Fibroblast of peridontal ligament (primary cell): Measurements from ENCODE around the gene PABPC4L.
"Not testable (repeated sequence)": the region's sequence is repeated elsewhere in the genome, so short reads cannot be mapped to it uniquely, and the experiment has no call there.

Experiments used
- DNase-seq: peaks from one replicate; pipeline ENCODE4 v3.0.0-alpha.2; 2010; ENCODE audit errors: extremely low read depth

Gene PABPC4L

DNA sequence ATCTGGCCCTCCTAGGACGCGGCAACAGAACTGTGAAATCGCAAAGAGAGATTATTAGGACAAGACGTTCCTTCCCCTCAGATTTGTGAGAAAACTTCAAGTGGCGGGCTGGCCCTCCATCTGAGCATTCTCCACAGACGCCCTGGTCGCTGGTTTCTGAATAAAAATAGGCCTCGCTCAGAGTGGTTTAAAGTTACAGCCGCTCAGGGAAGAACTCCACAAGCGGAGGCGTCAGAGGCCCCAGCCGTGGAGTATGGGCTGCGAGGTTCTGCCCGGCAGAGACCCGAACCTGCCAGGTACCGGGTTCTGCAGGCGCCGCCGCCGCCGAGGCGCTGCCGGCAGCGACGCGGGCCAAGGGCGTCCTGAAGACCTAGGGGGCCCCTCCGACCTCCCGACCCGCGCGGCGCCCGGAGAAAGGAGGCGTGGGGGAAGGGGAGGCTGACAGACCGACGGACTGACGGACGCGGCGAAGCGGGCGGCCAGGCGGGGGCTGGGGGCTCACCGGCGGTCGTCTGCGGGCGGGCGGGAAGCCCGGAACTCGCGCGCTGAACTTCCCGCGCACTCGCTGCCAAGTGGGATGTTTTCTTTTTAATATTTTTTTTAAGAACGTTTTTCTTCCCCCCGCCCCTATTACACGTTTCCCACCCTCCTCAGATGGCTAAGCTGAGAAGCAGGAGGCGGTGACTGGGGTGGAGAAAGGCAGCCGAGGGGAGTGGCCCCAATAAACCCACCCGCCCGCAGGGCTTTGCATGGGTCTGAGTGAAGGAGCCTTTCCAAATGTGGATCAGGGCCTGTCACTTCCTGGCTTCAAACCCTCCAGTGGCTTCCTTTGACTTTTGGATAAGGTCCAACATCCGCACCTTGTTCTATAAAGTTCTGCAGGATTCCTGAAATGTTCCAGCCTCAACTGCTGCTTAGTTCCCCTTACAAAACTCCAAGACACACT, at the start of gene PABPC4L:
TSS of gene PABPC4L (minus strand) at position 574 of the 946 bp plus-strand sequence. CDS start 770 bp downstream, outside the sequence.
- DNase-seq = peak; percentile 66

DNA sequence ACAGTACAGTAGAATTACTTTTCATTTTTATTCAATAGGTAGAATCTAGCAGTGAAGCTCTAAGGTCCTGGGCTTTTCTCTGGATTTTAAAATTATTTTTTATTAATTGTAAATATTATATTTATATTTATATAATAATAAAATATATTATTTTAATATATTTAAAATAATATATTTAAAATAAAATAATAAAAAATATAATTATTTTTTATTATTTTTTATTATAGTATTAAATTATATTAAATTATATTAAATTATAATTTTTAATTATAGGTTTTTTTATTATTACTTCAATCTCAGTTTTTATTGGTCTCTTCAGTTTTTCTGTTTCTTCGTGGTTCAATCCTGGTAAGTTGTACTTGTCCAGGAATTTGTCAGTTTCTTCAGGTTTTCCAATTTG, 49.7 kb upstream of the PABPC4L start:
- DNase-seq = no peak

DNA sequence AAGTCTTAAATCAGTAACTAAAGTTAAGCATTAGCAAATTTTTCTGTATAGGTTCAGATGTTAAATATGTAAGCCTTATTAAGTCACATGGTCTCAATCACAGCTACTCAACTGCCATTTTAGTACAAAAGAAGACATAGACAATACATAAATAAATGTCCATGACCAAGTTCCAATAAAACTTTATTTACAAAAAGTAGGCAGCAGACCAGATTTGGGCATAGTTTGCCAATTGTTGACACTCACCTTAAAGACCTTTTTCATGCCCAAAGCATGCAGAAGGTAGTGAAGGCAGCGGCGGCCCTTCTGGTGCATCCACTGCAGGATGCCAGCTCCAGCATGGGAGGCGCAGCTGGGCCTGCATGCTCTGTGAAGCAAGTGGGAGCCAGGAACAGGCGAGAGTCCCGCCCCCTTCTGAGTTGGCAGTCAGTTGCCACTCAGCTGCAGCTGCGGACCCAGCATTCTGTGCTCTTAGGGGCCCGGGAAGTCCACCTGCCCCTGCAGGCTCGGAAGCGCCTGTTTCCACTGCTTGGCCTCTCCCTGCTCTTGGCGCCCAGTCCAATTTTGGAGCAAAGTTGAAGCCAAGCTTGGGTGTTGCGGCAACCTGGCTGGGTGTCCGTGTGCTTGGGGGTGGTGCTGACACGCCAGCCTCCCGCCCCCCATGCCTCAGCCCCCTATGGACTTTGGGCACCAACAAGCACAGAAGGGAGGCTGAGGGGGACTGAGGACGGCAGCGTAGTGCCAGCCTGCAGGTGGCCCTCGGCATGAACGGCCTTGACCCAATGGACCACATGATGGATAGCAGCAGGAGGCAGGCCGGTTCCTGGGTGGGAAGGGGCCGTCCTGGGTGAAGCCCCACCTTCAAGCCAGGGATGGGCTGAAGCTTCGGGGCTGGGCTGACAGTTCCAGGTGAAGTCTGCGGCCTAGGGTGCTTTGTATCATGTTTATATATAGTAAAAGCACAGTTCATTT, 42.4 kb upstream of the PABPC4L start:
- DNase-seq = no peak

DNA sequence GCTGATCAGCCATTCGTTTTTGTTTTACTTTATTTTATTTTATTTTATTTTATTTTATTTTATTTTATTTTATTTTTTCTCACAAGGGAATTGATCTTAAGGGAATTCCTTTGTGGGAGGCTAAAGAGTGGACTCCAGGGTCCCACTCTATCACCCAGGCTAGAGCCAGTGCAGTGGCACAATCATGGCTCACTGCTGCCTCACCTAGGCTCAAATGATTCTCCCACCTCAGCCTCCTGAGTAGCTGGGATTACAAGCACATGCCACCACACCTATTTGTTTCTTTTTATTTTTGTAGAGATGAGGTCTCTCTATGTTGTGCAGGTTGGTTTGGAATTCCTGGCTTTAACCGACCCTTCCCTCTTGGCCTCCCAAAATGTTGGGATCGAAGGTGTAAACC, 17.5 kb upstream of the PABPC4L start:
- DNase-seq = no peak

DNA sequence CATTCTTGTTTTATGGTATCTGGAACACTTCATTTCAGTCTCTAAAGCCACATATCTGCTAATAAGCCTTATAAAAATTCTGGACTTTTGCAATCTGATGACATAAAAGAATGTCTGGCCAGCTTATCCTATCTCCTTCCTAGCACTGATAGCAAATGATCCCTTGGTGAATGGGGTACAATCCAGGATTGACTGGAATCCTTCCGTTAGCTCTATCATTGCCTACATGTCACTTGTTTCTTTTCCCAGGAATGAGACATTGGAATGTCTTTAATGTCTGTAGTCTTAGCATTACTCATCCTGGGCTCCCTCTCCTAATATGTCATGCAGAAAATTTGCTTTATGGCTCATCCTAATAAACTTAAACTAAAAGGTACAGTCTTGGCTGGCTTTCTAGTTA, 14.8 kb upstream of the PABPC4L start:
- no peak for DNase-seq

DNA sequence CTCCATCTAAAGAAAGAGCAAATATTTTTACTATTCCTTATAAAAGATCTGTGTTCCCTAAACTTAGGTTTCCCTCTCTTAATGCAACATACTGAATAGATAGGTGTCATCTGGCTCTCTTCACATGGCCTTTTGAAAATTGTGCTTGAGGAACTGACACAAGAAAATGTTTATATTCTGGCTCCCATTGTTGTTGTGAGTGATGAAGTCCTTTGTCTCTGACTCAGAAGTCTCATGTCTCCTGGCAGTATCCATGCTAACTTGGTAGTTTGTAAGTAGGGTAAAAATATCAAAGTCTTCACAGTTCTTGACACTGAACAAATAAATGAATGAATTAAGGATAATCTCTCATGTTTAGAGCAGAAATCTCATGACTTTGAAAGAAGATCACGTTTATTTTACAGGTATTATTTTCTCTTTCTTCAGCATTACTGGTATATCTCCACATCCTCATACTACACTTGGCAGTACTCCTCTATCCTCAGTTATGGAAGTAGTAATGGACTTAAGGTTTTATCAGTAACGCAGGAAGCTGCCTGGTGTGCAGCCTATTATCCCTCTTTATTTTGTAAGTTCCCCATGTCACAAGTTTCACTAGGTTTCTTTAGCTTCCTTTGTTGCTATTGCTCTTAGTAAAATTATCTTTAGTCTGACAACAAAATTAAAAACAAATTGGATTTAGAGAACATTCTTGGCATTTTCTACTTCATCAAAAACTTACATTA, 14.2 kb upstream of the PABPC4L start:
- DNase-seq = no peak

DNA sequence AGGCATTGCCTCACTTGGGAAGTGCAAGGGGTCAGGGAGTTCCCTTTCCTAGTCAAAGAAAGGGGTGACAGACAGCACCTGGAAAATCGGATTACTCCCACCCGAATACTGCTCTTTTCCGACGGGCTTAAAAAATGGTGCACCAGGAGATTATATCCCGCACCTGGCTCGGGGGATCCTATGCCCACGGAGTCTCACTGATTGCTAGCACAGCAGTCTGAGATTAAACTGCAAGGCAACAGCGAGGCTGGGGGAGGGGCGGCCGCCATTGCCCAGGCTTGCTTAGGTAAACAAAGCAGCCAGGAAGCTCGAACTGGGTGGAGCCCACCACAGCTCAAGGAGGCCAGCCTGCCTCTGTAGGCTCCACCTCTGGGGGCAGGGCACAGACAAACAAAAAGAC, 6.4 kb upstream of the PABPC4L start:
- not testable (repeated sequence) for DNase-seq

DNA sequence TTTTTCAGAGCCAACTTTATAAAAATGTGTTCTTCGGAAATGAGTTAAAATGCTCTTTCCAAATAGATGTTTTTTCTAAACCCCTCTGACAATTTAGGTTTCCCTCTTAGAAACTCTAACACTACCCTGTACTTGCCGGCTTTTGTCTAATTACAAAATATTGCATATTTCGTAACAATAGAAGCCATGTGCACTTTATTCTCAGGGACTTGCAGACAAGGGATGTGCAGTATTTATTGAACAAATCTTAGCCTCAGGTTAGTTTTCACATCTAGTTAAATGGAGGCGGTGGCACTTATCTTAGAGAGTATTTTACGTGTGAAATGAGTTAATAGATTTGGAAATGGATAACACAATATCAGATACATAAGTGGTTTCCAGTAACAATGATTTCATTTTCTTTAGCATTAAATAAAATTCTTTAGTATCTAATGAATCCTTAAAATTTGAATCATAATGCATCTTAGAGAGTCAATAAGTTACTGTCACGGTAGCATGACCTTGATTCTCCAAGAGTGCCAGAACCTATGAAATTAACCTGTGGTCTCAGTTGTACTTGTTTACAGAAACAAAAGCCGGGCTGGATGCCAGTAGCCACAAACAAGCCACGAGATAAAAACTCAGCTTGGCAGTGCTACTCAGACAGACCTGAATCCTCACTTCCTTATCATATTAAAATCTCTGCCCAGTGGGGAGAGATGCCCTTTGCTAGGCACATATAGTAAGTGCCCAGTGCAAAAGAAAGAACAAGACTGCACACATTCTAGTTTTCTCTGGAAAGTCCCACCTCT, 772 bp upstream of the PABPC4L start:
- DNase-seq = peak; percentile 11

DNA sequence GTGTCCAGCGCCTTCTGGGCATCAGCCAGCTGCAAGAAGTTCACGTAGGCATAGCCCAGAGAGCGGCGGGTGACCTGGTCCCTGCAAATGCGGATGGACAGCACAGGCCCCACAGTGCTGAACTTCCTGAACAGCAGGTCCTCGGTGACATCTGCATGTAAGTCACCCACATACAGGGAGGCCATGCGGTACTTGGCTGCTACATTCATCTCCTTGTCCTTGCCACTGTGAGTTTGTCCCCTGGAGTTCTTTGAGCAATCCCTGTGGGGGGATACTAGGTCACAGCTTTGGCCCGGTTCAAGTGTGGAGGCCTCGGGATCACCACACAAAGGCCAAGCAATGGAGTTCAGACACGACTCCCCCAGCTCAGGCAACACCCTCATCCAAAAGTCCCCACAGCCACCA, 776 bp downstream of the PABPC4L start:
- DNase-seq = no peak

DNA sequence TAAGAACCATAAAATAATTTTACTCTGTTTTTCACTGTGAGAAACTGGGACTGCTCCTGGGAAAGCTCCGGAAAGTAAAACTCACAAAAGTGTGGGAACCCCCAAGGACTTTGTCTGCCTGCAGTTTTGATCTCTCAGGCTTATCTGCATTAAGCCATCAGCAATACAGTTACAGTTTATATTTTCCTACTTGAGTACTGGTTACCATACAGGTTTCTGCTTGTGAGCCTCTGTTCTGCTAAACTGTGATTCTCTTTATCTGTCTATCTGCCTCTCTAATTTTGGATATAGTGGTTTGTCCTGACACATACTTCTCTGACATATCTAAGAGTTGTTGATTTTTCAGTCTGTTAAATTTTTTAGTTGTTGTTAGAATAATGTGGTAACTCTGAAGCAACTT, 11.6 kb downstream of the PABPC4L start:
- DNase-seq = no peak

DNA sequence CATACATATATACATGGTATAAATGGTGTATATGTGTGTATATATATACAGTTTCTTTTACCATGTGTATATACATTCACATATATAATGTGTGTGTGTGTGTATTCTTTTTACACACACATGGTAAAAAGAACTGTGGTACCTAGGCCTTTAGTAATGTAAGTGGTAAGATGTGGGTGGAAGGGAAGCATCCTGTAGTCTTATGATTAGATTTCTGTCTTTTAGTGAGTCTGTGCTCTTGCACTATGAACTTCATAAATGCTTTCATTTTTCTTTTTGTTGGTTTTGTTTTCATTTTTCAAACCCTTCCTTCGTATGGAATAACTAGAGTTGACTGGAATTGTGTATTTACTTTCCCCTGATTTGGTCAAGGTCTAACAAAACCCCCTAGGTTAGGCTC, 12.1 kb downstream of the PABPC4L start:
- DNase-seq = no peak

DNA sequence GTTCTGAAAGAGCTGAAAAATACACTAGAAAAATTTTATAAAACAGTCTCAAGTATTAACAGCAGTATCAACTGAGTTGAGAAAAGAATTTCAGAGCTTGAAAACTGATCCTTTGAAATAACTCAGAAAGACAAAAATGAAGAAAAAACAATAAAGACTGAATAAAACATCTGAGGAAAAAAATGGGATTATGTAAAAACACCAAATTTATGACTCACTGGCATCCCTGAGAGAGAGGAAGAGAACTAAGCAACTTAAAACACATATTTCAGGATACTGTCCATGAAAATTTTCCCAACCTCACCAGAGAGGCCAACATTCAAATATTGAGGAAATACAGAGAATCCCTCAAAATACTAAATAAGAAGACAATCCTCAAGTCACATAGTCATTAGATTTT, 22.9 kb downstream of the PABPC4L start:
- peak; percentile 11 for DNase-seq

DNA sequence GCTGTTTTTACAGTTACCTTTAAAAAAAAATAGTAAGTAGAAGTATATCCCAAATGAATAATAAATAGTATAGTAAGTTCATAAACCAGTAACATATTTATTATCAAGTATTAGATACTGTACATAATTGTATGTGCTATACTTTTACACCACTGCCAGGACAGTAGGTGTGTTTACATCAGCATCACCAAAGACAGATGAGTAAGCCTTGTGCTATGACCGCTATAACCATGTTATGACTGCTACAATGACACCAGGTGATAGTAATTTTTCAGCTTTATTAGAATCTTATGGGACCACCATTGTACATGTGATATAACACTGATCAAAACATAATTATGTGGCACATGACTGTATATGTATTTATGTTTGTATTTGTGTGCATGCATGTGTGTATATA, 27.3 kb downstream of the PABPC4L start:
- no peak for DNase-seq

DNA sequence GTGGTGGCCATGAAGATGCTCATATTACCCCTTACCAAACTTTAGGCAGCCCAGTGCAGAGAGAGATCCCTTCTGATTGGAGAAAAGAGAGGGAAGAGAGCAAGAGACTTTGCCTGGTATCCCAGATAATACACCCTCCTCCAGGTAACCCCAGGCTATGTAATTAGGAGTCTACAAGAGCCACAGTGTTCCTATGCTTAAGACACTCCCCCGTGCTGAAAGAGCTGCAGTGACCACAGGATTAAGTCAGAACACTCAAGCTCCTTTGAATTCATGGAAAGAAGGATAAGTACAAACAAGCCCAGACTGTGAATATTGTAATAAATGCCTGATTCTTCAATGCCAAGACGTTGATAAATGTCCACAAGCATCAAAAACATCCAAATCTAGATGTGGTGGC, 41.4 kb downstream of the PABPC4L start:
- no peak for DNase-seq

DNA sequence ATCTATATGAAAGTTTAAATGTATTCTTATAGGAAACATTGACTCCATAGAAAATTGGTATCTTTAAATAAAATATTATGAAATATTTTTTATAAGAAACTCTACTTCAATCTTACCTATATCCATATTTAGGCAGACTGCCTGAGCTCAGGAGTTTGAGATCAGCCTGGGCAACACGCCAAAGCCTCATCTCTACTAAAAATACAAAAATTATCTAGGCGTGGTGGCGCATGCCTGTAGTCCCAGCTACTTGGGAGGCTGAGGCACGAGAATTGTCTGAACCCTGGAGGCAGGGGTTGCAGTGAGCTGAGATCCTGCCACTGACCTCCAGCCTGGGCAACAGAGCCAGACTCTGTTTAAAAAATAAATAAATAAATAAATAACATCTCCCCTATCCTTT, 47.5 kb downstream of the PABPC4L start:
- DNase-seq = no peak

DNA sequence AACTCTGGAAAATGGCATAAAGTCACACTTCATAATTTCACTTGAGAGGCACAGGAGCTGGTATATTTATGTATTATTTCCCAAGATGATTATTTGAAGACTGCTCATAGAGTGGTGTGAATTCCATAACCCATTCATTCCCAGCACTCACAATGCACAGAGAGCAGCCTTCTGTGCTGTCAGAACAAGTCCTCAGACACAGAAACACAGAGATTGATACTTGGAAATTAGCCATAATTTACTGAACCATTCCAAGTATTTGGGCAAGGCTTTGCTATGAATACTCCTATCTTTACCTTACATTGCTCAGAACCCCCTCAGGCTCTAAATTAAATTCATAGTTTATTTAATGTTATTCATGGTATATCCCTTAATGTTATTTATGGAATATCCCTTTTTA, 53.6 kb downstream of the PABPC4L start:
- no peak for DNase-seq
